Fibroblast of pulmonary artery (primary cell): Measurements from ENCODE around the gene CENPC.
A peak's percentile ranks its signal among the peaks of the same experiment; 100 is the strongest.
"Not testable (repeated sequence)": the region's sequence is repeated elsewhere in the genome, so short reads cannot be mapped to it uniquely, and the experiment has no call there.

Experiments used
- DNase-seq: peaks from one replicate; pipeline ENCODE4 v3.0.0-alpha.2; 2010; ENCODE audit warnings: low read depth
- H3K4me3 ChIP-seq: replicated peaks from 2 replicates; pipeline ENCODE4 v1.5.1; 2011; ENCODE audit warnings: low read depth, mild to moderate bottlenecking, control low read depth, low read length, moderate library complexity
- TF ChIP-seq, protein P1 (sequence below): IDR thresholded peaks from 2 replicates; pipeline ENCODE4 v1.5.1; 2011; ENCODE audit warnings: mild to moderate bottlenecking, control low read depth, low read length, inconsistent platforms; ENCODE audit errors: missing control alignments

Gene CENPC

DNA sequence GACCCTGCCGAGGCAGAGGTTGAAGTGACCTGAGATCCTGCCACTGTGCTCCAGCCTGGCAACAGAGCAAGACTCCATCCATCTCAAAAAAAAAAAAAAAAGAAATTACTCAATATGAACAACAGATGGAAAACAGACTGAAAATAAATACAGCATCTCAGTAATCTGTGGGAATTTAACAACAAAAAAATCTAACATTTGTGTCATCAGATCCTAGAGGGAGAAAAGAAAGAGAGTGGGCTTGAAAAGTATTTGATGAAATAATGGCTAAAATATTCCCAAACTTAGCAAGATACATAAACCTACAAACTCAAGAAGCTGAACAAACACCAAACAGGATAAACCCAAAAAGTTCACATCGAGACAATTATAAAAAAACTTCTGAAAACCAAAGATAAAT, 84.7 kb downstream of the CENPC start:
- TF ChIP-seq, protein P1, sequence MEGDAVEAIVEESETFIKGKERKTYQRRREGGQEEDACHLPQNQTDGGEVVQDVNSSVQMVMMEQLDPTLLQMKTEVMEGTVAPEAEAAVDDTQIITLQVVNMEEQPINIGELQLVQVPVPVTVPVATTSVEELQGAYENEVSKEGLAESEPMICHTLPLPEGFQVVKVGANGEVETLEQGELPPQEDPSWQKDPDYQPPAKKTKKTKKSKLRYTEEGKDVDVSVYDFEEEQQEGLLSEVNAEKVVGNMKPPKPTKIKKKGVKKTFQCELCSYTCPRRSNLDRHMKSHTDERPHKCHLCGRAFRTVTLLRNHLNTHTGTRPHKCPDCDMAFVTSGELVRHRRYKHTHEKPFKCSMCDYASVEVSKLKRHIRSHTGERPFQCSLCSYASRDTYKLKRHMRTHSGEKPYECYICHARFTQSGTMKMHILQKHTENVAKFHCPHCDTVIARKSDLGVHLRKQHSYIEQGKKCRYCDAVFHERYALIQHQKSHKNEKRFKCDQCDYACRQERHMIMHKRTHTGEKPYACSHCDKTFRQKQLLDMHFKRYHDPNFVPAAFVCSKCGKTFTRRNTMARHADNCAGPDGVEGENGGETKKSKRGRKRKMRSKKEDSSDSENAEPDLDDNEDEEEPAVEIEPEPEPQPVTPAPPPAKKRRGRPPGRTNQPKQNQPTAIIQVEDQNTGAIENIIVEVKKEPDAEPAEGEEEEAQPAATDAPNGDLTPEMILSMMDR = no peak
- no peak for DNase-seq
- no peak overlapping the region for H3K4me3 ChIP-seq

DNA sequence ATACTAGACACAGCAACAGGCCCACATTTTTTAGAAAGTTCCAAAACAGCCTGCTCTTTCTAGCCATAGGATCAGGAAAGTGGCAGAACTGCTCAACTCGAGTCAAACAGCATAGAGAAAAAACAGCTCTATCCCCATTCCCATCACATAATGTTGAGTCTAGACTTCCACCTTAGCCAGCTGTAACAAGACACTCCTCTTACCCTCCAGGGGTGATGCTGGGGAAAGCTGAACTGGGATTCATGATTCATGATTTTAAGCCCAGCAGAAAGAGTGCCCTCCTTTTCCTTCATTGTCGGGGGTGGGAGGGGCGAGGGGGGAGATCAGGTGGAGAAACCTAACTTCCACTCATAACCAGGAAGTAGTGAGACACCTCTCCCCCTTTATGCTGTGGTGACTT, 86.1 kb downstream of the CENPC start:
- TF ChIP-seq, protein P1 = no peak
- no peak for DNase-seq
- no peak overlapping the region for H3K4me3 ChIP-seq

DNA sequence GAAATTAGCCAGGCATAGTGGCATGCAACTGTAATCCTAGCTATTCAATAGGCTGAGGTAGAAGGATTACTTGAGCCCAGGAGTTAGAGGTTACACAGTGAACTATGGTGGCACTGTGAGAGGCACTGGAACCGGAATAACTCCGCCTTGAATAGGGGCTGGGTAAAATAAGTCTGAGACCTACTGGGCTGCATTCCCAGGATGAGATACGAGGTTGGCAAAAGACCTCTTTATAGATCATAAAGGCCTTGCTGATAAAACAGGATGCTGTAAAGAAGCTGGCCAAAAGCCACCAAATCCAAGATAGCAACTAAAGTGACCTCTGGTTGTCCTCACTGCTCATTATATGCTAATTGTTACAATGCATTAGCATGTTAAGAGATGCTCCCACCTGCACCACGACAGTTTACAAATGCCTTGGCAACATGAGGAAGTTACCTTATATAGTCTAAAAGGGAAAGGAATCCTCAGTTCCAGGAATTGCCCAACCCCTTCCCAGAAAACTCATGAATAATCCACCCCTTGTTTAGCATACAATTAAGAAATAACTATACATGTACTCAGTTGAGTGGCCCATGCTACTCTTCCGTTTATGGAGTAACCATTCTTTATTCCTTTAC, 88.6 kb downstream of the CENPC start:
- TF ChIP-seq, protein P1 = no peak
- no peak overlapping the region for H3K4me3 ChIP-seq
- DNase-seq = peak; percentile 19

DNA sequence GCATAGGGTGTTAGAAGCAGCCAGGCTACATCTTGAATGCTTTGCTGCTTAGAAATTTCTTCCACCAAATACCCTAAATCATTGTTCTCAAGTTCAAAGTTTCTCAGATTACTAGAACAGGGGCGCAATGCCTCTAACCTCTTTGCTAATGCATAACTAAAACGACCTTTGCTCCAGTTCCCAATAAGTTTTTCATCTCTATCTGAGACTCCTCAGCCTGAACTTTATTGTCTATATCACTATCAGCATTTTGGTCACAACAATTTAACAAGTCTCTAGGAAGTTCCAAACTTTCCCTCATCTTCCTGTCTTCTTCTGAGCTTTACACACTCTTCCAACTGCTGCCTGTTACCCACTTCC, 92.5 kb downstream of the CENPC start:
- not testable (repeated sequence) for DNase-seq, H3K4me3 ChIP-seq

DNA sequence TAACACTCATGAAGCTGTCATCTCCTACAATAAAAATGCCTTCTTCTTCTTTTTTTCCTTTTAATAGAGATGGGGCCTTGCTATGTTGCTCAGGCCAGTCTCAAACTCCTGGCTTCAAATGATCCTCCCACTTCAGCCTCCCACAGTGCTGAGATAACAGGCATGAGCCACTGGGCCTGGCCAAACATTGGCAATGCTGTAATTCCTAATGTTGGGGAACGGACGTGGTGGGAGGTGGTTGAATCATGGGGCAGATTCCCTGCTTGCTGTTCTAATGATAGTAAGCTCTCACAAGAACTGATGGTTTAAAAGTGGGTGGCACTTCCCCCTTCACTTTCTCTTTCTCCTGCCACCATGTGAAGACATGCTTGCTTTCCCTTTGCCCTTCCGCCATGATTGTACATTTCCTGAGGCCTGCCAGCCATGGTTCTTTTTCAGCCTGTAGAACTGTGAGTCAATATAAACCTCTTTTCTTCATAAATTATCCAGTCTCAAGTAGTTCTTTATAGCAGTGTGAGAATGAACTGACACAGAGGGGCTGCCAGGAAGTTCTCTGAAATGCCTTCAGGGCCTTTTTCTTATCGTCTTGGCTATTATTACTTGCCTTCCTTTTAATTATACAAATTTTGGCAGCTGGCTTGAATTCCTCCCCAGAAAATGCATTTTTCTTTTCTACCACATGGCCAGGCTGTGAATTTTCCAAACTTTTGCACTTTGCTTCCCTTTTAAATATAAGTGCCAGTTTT, 93.0 kb downstream of the CENPC start:
- DNase-seq = peak; percentile 36
- H3K4me3 ChIP-seq = no peak overlapping the region
- TF ChIP-seq, protein P1 = no peak

DNA sequence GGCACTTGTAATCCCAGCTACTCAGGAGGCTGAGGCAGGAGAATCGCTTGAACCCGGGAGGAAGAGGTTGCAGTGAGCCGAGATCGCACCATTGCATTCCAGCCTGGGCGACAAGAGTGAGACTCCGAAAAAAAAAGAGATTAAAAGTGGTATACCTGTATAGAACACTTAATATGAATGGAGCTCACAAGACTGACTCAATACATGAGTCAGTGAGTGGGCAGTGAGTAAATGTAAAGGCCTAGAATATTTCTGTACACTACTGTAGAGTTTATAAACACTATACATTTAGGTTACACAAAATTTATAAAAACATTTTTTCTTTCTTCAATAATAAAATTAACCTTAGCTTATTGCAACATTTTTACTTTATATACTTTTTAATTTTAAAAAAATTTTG, 93.8 kb downstream of the CENPC start:
- no peak for DNase-seq
- TF ChIP-seq, protein P1 = no peak
- H3K4me3 ChIP-seq = no peak overlapping the region

DNA sequence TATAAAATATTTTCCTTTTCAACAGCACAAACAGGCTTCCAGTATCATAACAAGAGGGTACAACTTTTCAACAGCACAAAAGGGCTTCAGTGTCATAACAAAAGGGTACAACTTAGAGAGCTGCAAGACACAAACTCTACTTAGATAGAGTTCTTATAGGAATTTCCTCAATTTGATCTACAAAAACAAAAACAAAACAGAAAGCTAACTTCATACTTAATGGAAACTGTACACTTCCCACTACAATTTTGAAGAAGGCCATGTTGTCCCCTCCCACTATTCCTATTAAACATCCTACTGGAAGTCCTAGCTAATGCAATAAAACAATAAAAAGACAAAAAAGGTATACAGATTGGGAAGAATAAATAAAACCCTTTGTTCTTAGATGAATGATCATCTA, 96.7 kb downstream of the CENPC start:
- H3K4me3 ChIP-seq = no peak overlapping the region

More for the DNA sequence above, 96.7 kb downstream of the CENPC start:
- TF ChIP-seq, protein P1 = no peak
- DNase-seq = no peak
